NCI-H1930 (cell line): ENCODE results near the gene ABCB1.
"Not testable (repeated sequence)": the region's sequence is repeated elsewhere in the genome, so short reads cannot be mapped to it uniquely, and the experiment has no call there.

ENCODE experiments used
- DNase-seq, 2 experiments: peaks; one replicate each; lab custom pipeline; 2025; lab: John Stamatoyannopoulos, UW

Gene ABCB1

DNA sequence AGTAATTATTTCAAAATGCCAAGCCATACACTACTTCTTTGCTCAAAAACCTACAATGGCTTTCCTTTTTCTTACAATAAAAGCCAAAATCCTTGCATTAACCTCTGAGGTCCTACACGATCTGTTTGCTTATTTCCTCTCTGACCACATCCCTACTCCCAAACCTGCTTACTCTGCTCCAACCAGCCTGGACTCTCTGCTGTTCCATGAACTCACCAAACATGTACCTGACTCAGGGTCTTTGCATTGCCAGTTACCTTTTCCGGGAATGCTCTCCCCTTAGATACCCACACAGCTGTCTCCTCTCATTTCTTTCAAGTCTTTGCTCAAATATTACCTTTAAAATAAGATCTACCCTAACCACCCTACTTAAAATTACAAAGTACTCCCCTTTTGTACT, 127.5 kb downstream of the ABCB1 start:
- DNase-seq, result no peak

GRCh38 chr7:87471473-87471872, 129.2 kb downstream of the ABCB1 start:
- no peak for DNase-seq

DNA sequence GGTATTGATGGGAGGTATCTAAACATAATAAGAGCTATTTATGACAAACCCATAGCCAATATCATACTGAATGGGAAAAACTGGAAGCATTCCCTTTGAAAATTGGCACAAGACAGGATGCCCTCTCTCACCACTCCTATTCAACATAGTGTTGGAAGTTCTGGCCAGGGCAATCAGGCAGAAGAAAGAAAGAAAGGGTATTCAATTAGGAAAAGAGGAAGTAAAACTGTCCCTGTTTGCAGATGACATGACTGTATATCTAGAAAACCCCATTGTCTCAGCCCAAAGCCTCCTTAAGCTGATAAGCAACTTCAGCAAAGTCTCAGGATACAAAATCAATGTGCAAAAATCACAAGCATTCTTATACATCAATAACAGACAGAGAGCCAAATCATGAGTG, 131.5 kb downstream of the ABCB1 start:
- not testable (repeated sequence) for DNase-seq

- not testable (repeated sequence) for DNase-seq
Observed at GRCh38 chr7:87465534-87465880, 135.2 kb downstream of the ABCB1 start.

GRCh38 chr7:87464830-87465533, 135.7 kb downstream of the ABCB1 start:
- DNase-seq, result not testable (repeated sequence)

- no peak for DNase-seq
Observed at GRCh38 chr7:87463982-87464381, 136.7 kb downstream of the ABCB1 start.

DNA sequence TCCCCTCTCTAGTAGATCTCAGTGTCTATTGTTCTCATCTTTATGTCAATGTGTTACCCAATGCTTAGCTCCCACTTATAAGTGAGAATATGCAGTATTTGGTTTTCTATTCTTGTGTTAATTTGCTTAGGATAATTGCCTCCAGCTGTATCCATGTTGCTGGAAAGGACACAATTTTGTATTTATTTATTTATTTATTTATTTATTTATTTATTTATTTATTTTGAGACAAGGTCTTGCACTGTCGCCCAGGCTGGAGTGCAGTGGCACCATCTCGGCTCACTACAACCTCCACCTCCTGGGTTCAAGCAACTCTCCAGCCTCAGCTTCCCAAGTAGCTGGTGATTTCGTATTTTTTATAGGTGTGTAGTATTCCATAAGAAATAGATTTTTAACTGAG, 140.2 kb downstream of the ABCB1 start:
- DNase-seq, result not testable (repeated sequence)

DNA sequence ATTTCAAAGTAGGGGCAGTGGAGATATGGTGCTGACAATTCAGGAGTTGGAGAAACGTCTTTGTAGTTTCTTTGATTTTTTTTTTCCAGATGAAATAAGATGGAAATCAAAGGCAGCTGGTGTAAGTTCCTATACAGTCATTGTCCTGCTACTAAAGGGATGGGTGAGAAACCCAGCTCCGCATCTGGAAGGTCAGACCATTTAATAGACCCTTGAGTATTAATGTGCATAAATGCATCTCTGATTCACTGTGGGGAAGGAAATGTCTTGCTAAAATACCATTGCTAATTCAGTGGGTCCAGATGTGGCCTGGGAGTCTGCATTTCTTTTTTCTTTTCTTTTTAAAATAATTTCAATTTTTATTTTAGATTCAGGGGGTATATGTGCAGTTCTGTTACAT, 140.7 kb downstream of the ABCB1 start:
- no peak for DNase-seq

- DNase-seq, result no peak
Observed at GRCh38 chr7:87458148-87458547, 142.5 kb downstream of the ABCB1 start.

DNA sequence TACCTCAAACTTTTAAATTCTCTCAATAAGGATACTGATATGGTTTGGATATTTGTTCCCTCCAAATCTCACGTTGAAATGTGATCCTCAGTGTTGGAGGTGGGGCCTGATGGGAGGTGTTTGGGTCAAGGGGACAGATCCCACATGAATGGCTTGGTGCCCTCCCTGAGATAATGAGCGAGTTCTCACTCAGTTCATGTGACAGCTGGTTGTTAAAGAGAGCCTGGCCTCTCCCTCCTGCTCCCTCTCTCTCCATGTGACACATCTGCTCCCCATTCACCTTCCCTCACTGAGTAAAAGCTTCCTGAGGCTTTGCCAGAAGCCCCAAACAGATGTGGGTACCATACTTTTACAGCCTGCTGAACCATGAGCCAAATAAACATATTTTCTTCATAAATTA, 144.4 kb downstream of the ABCB1 start:
- DNase-seq, result no peak
